Lower leg skin (tissue), 3 donors: ENCODE results near the gene SLC26A9.

Experiments used
- POLR2A ChIP-seq, 2 donors: fragments of 450-650 bp; IDR thresholded peaks; one replicate each; pipeline ENCODE4 v1.6.1; 2016 to 2017; ENCODE audit warnings: antibody characterized with exemption in 2 of 2, mild to moderate bottlenecking in 1 of 2, moderate library complexity in 1 of 2
- TF ChIP-seq, protein P1 (sequence below), 3 donors: fragments of 450-650 bp; IDR thresholded peaks; one replicate each; pipeline ENCODE4 v1.5.1; 2016; ENCODE audit warnings: antibody characterized with exemption in 3 of 3, mild to moderate bottlenecking in 3 of 3, moderate library complexity in 2 of 3

DNA sequence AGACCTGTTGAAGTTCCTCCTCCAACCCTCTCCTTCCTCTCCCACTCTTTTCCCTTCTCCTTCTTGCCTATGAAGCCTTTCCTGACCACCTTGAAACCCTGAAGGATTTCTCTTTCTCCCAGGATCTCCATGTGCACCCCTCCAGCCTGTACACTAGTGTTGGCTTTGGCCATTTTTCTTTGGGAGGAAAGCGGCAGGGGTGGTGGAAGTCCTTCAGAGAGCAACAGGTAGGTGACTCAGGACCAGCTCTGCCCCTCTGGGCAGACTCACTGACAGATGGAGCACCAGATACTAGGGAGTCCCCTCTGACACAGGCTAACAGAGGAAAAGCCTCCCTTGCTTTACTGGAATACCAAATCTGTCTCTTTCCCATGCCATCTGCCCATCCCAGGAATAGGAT, 4.6 kb downstream of the SLC26A9 start:
- TF ChIP-seq, protein P1, sequence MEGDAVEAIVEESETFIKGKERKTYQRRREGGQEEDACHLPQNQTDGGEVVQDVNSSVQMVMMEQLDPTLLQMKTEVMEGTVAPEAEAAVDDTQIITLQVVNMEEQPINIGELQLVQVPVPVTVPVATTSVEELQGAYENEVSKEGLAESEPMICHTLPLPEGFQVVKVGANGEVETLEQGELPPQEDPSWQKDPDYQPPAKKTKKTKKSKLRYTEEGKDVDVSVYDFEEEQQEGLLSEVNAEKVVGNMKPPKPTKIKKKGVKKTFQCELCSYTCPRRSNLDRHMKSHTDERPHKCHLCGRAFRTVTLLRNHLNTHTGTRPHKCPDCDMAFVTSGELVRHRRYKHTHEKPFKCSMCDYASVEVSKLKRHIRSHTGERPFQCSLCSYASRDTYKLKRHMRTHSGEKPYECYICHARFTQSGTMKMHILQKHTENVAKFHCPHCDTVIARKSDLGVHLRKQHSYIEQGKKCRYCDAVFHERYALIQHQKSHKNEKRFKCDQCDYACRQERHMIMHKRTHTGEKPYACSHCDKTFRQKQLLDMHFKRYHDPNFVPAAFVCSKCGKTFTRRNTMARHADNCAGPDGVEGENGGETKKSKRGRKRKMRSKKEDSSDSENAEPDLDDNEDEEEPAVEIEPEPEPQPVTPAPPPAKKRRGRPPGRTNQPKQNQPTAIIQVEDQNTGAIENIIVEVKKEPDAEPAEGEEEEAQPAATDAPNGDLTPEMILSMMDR (IDR thresholded peaks at IDR 0.05) = no peak
- TF ChIP-seq POLR2A (IDR thresholded peaks at IDR 0.05) = no peak
